ENCODE results near the gene DOK6.

DOK6 gene

GRCh38 chr18:69364930-69365329 lies 35.8 kb upstream of the DOK6 start:
- TF ChIP-seq SIN3A (IDR thresholded peaks at IDR 0.05; ENCODE audit: borderline replicate concordance, insufficient read depth, low read length) (no peak), POLR2AphosphoS5 (IDR thresholded peaks at IDR 0.05; ENCODE audit: low read depth, low read length) (no peak), TAF1 (IDR thresholded peaks at IDR 0.05; ENCODE audit: borderline replicate concordance, insufficient read depth, low read length) (no peak), REST (IDR thresholded peaks at IDR 0.05; ENCODE audit: insufficient read depth in 1 of 2, low read depth in 2 of 2, low read length in 2 of 2) (no peak), FOXP2 (optimal IDR thresholded peaks at IDR 0.05; ENCODE audit: borderline replicate concordance, extremely low read depth, extremely low read length, insufficient read depth) (no peak)

- no peak for TF ChIP-seq REST (IDR thresholded peaks at IDR 0.05; ENCODE audit: insufficient read depth in 1 of 2, low read depth in 2 of 2, low read length in 2 of 2)
- TF ChIP-seq TAF1 (IDR thresholded peaks at IDR 0.05; ENCODE audit: borderline replicate concordance, insufficient read depth, low read length), result no peak
- no peak for TF ChIP-seq POLR2AphosphoS5 (IDR thresholded peaks at IDR 0.05; ENCODE audit: low read depth, low read length)
- no peak for TF ChIP-seq SIN3A (IDR thresholded peaks at IDR 0.05; ENCODE audit: borderline replicate concordance, insufficient read depth, low read length)
- TF ChIP-seq FOXP2 (optimal IDR thresholded peaks at IDR 0.05; ENCODE audit: borderline replicate concordance, extremely low read depth, extremely low read length, insufficient read depth), result no peak
Observed at GRCh38 chr18:69365658-69366057, 35.0 kb upstream of the DOK6 start.

- TF ChIP-seq TAF1 (IDR thresholded peaks at IDR 0.05; ENCODE audit: borderline replicate concordance, insufficient read depth, low read length), result no peak
- TF ChIP-seq POLR2AphosphoS5 (IDR thresholded peaks at IDR 0.05; ENCODE audit: low read depth, low read length), result no peak
- no peak for TF ChIP-seq REST (IDR thresholded peaks at IDR 0.05; ENCODE audit: insufficient read depth in 1 of 2, low read depth in 2 of 2, low read length in 2 of 2)
- TF ChIP-seq FOXP2 (optimal IDR thresholded peaks at IDR 0.05; ENCODE audit: borderline replicate concordance, extremely low read depth, extremely low read length, insufficient read depth), result no peak
- TF ChIP-seq SIN3A (IDR thresholded peaks at IDR 0.05; ENCODE audit: borderline replicate concordance, insufficient read depth, low read length), result no peak
Observed at GRCh38 chr18:69367104-69367503, 33.6 kb upstream of the DOK6 start.

- TF ChIP-seq FOXP2 (optimal IDR thresholded peaks at IDR 0.05; ENCODE audit: borderline replicate concordance, extremely low read depth, extremely low read length, insufficient read depth) (no peak), SIN3A (IDR thresholded peaks at IDR 0.05; ENCODE audit: borderline replicate concordance, insufficient read depth, low read length) (no peak), TAF1 (IDR thresholded peaks at IDR 0.05; ENCODE audit: borderline replicate concordance, insufficient read depth, low read length) (no peak), REST (IDR thresholded peaks at IDR 0.05; ENCODE audit: insufficient read depth in 1 of 2, low read depth in 2 of 2, low read length in 2 of 2) (no peak), POLR2AphosphoS5 (IDR thresholded peaks at IDR 0.05; ENCODE audit: low read depth, low read length) (no peak)
Observed at GRCh38 chr18:69371729-69372128, 29.0 kb upstream of the DOK6 start.

- TF ChIP-seq FOXP2 (optimal IDR thresholded peaks at IDR 0.05; ENCODE audit: borderline replicate concordance, extremely low read depth, extremely low read length, insufficient read depth) (no peak), POLR2AphosphoS5 (IDR thresholded peaks at IDR 0.05; ENCODE audit: low read depth, low read length) (no peak), SIN3A (IDR thresholded peaks at IDR 0.05; ENCODE audit: borderline replicate concordance, insufficient read depth, low read length) (no peak), REST (IDR thresholded peaks at IDR 0.05; ENCODE audit: insufficient read depth in 1 of 2, low read depth in 2 of 2, low read length in 2 of 2) (no peak), TAF1 (IDR thresholded peaks at IDR 0.05; ENCODE audit: borderline replicate concordance, insufficient read depth, low read length) (no peak)
Observed at GRCh38 chr18:69380324-69380723, 20.4 kb upstream of the DOK6 start.

Measured in PFSK-1 (cell line).